ENCODE data around the gene WFDC1.

DNA sequence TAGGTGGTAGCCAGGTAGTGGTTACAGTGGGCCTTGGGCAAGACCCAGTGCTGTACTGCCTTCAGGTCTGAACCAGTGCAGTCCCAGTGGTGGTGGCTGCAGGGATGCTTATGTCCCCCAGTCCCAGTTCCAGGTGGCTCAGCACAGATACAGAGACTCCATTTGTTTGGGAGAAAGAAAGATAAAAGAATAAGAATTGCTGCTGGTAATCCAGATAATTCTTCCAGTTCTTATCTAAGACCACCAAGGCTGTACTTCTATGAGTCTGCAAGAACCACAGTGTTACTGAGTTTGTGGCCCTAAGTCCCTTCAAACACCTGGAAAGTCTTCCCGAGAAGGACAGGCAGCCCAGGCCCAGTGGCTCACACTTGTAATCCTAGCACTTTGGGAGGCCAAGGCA, 39.8 kb downstream of the WFDC1 start:
- TF ChIP-seq, protein P1, sequence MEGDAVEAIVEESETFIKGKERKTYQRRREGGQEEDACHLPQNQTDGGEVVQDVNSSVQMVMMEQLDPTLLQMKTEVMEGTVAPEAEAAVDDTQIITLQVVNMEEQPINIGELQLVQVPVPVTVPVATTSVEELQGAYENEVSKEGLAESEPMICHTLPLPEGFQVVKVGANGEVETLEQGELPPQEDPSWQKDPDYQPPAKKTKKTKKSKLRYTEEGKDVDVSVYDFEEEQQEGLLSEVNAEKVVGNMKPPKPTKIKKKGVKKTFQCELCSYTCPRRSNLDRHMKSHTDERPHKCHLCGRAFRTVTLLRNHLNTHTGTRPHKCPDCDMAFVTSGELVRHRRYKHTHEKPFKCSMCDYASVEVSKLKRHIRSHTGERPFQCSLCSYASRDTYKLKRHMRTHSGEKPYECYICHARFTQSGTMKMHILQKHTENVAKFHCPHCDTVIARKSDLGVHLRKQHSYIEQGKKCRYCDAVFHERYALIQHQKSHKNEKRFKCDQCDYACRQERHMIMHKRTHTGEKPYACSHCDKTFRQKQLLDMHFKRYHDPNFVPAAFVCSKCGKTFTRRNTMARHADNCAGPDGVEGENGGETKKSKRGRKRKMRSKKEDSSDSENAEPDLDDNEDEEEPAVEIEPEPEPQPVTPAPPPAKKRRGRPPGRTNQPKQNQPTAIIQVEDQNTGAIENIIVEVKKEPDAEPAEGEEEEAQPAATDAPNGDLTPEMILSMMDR (IDR thresholded peaks at IDR 0.05): no peak
- no peak for TF ChIP-seq ZFX (IDR thresholded peaks at IDR 0.05; ENCODE audit: borderline replicate concordance)
